Mesendoderm (in vitro differentiated cells): ENCODE data around the gene THBS4.

Experiments
- DNase-seq: peaks from one replicate; pipeline ENCODE4 v3.0.0; 2013
- H2AK5ac ChIP-seq: 2 replicates; pipeline ENCODE4 v1.6.1; 2013; ENCODE audit warnings: low read length, inconsistent platforms
- H2BK120ac ChIP-seq: 2 replicates; pipeline ENCODE4 v1.6.1; 2013; ENCODE audit warnings: low read depth, mild to moderate bottlenecking, low read length, moderate library complexity, mixed read lengths
- H2BK15ac ChIP-seq: replicated peaks from 2 replicates; pipeline ENCODE4 v1.6.1; 2013; ENCODE audit warnings: low read depth, mild to moderate bottlenecking, moderate library complexity
- H2BK5ac ChIP-seq: 2 replicates; pipeline ENCODE4 v1.6.1; 2013; ENCODE audit warnings: low read length, inconsistent platforms
- H3K18ac ChIP-seq: 2 replicates; pipeline ENCODE4 v1.6.1; 2013; ENCODE audit warnings: mild to moderate bottlenecking, low read length, mixed read lengths
- H3K23ac ChIP-seq: one replicate; pipeline ENCODE4 v1.6.1; 2013; ENCODE audit warnings: low read length
- H3K27ac ChIP-seq: 2 replicates; pipeline ENCODE4 v1.5.1; 2013; ENCODE audit warnings: low read depth, mild to moderate bottlenecking, inconsistent platforms, low read length, moderate library complexity
- H3K27me3 ChIP-seq: 2 replicates; pipeline ENCODE4 v1.6.1; 2013; ENCODE audit warnings: low read length, control low read depth, mild to moderate bottlenecking, inconsistent platforms; ENCODE audit not compliant: insufficient read depth, poor library complexity
- H3K36me3 ChIP-seq: 2 replicates; pipeline ENCODE4 v1.6.1; 2013; ENCODE audit warnings: low read length, inconsistent platforms; ENCODE audit not compliant: control insufficient read depth, insufficient read depth
- H3K4ac ChIP-seq: one replicate; pipeline ENCODE4 v1.6.1; 2013; ENCODE audit warnings: low read depth, mild to moderate bottlenecking, low read length, moderate library complexity
- H3K4me1 ChIP-seq: 2 replicates; pipeline ENCODE4 v1.6.1; 2013; ENCODE audit warnings: low read depth, low read length, inconsistent platforms; ENCODE audit not compliant: control insufficient read depth
- H3K4me2 ChIP-seq: 2 replicates; pipeline ENCODE4 v1.6.1; 2013; ENCODE audit warnings: low read length
- H3K4me3 ChIP-seq: 2 replicates; pipeline ENCODE4 v1.5.1; 2013; ENCODE audit warnings: mild to moderate bottlenecking, low read length
- H3K56ac ChIP-seq: one replicate; pipeline ENCODE4 v1.6.1; 2013; ENCODE audit warnings: low read length
- H3K79me1 ChIP-seq: 2 replicates; pipeline ENCODE4 v1.6.1; 2013; ENCODE audit warnings: low read length, inconsistent platforms
- H3K79me2 ChIP-seq: 2 replicates; pipeline ENCODE4 v1.6.1; 2013; ENCODE audit warnings: mild to moderate bottlenecking, low read length; ENCODE audit not compliant: control insufficient read depth, insufficient read depth
- H3K9ac ChIP-seq: 2 replicates; pipeline ENCODE4 v1.6.1; 2013; ENCODE audit warnings: low read length, inconsistent platforms
- H4K5ac ChIP-seq: one replicate; pipeline ENCODE4 v1.6.1; 2013; ENCODE audit warnings: low read length
- H4K8ac ChIP-seq: one replicate; pipeline ENCODE4 v1.6.1; 2013; ENCODE audit warnings: low read depth, mild to moderate bottlenecking, control low read depth, low read length, moderate library complexity
- WGBS: extraction: QIAGEN DNeasy Blood & Tissue Kit; methylation state at CpG from one replicate; pipeline ENCODE4 v1.1.7; 2013; ENCODE audit warnings: low lambda C conversion rate, missing lambda C conversion rate; ENCODE audit not compliant: insufficient coverage; ENCODE audit errors: extremely low coverage; 5-methylcytosine and 5-hydroxymethylcytosine counted together

The THBS4 gene

DNA sequence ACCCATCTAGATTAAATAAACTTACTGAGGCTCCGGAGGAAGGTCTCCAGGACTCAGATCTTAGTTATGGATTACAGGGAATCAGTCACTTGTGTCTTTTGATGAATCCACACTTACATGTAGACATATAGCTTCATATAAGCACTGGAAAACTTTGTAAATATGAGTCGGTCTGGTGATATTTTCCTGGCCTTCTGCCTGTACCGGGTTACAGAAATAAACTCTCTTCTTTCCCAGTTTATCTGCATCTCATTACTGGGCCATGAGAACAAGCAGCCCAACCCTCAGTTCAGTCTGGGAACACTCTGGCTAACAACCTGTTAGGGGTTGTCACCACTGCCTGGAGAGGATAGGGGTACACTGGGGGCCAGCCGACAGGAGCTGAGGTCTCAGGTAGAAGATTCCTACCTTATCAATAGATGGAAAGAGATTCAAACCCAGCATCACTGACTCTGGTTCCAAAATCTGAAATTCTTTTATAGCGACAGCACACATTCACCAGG lies 59.1 kb downstream of the THBS4 start:
- peak overlapping the region; percentile 27 for H2BK5ac ChIP-seq
- H4K8ac ChIP-seq: no peak overlapping the region
- H3K4me2 ChIP-seq: no peak overlapping the region
- no peak overlapping the region for H4K5ac ChIP-seq
- H3K9ac ChIP-seq: no peak overlapping the region
- H3K4me1 ChIP-seq: peaks cover 4% of the 10 kb centered on the region
- H3K79me1 ChIP-seq: no peaks in the 10 kb centered on the region
- H3K27ac ChIP-seq: peak overlapping the region; percentile 80
- no peak overlapping the region for H2BK15ac ChIP-seq
- peak overlapping the region; percentile 48 for H3K4ac ChIP-seq
- no peak overlapping the region for H3K4me3 ChIP-seq
- H3K27me3 ChIP-seq: no peaks in the 10 kb centered on the region
- WGBS: no CpG with 5 or more reads among the region's 5 CpGs
- H3K18ac ChIP-seq: peak overlapping the region; percentile 46
- peak; percentile 57 for DNase-seq
- no peak overlapping the region for H3K23ac ChIP-seq
- peak overlapping the region; percentile 44 for H3K56ac ChIP-seq
- no peaks in the 10 kb centered on the region for H3K79me2 ChIP-seq
- H2BK120ac ChIP-seq: peak overlapping the region; percentile 74
- H2AK5ac ChIP-seq: no peak overlapping the region
- no peaks in the 10 kb centered on the region for H3K36me3 ChIP-seq

- Histone ChIP-seq H3K56ac (peak overlapping the region; percentile 61), H3K27ac (peak overlapping the region; percentile 6), H4K5ac (no peak overlapping the region), H3K4me2 (no peak overlapping the region), H4K8ac (no peak overlapping the region), H3K79me2 (no peaks in the 10 kb centered on the region), H3K4me3 (no peak overlapping the region), H2BK15ac (no peak overlapping the region), H2BK120ac (peak overlapping the region; percentile 32), H3K9ac (no peak overlapping the region), H3K4me1 (peaks cover 4% of the 10 kb centered on the region), H3K18ac (peak overlapping the region; percentile 25), H3K36me3 (no peaks in the 10 kb centered on the region), H2AK5ac (peak overlapping the region; percentile 39), H2BK5ac (no peak overlapping the region), H3K79me1 (no peaks in the 10 kb centered on the region), H3K4ac (peak overlapping the region; percentile 82), H3K27me3 (no peaks in the 10 kb centered on the region), H3K23ac (no peak overlapping the region)
- DNase-seq: peak; percentile 62
- WGBS: no CpG with 5 or more reads among the region's 10 CpGs
Measured at GRCh38 chr5:80097451-80097850, 62.3 kb downstream of the THBS4 start.

- Histone ChIP-seq H3K79me2 (no peaks in the 10 kb centered on the region), H3K56ac (no peak overlapping the region), H2BK5ac (no peak overlapping the region), H3K9ac (no peak overlapping the region), H3K4me2 (no peak overlapping the region), H3K4ac (no peak overlapping the region), H3K23ac (no peak overlapping the region), H4K5ac (no peak overlapping the region), H3K79me1 (no peaks in the 10 kb centered on the region), H2AK5ac (no peak overlapping the region), H3K18ac (no peak overlapping the region), H2BK15ac (no peak overlapping the region), H3K27ac (no peak overlapping the region), H4K8ac (no peak overlapping the region), H3K27me3 (no peaks in the 10 kb centered on the region), H3K36me3 (no peaks in the 10 kb centered on the region), H3K4me1 (peaks cover 4% of the 10 kb centered on the region), H2BK120ac (no peak overlapping the region), H3K4me3 (no peak overlapping the region)
- DNase-seq: no peak
Measured at GRCh38 chr5:80101993-80102392, 66.8 kb downstream of the THBS4 start.

- Histone ChIP-seq H3K4me1 (no peaks in the 10 kb centered on the region), H3K56ac (no peak overlapping the region), H3K27ac (no peak overlapping the region), H3K9ac (no peak overlapping the region), H3K79me1 (no peaks in the 10 kb centered on the region), H3K36me3 (no peaks in the 10 kb centered on the region), H2BK5ac (no peak overlapping the region), H2BK15ac (no peak overlapping the region), H3K23ac (no peak overlapping the region), H3K79me2 (no peaks in the 10 kb centered on the region), H3K18ac (no peak overlapping the region), H3K4ac (no peak overlapping the region), H3K27me3 (no peaks in the 10 kb centered on the region), H3K4me3 (no peak overlapping the region), H2AK5ac (no peak overlapping the region), H2BK120ac (no peak overlapping the region), H3K4me2 (no peak overlapping the region), H4K8ac (no peak overlapping the region), H4K5ac (no peak overlapping the region)
- WGBS: no CpG with 5 or more reads among the region's 6 CpGs
- DNase-seq: no peak
Measured at GRCh38 chr5:80103371-80103770, 68.2 kb downstream of the THBS4 start.

GRCh38 chr5:80105698-80106439 lies 70.7 kb downstream of the THBS4 start:
- Histone ChIP-seq H2AK5ac (no peak overlapping the region), H3K4me3 (no peak overlapping the region), H4K8ac (no peak overlapping the region), H3K36me3 (no peaks in the 10 kb centered on the region), H2BK120ac (no peak overlapping the region), H3K79me1 (no peaks in the 10 kb centered on the region), H2BK5ac (no peak overlapping the region), H3K56ac (no peak overlapping the region), H3K27ac (no peak overlapping the region), H3K18ac (no peak overlapping the region), H2BK15ac (no peak overlapping the region), H3K23ac (no peak overlapping the region), H3K4me1 (peaks cover 8% of the 10 kb centered on the region), H3K27me3 (no peaks in the 10 kb centered on the region), H3K79me2 (no peaks in the 10 kb centered on the region), H3K4ac (no peak overlapping the region), H4K5ac (no peak overlapping the region), H3K9ac (no peak overlapping the region), H3K4me2 (no peak overlapping the region)
- DNase-seq: no peak
- no CpG with 5 or more reads among the region's 7 CpGs for WGBS

- H4K5ac ChIP-seq: no peak overlapping the region
- no peak overlapping the region for H2BK5ac ChIP-seq
- H2AK5ac ChIP-seq: no peak overlapping the region
- H3K56ac ChIP-seq: no peak overlapping the region
- H3K27ac ChIP-seq: no peak overlapping the region
- H3K36me3 ChIP-seq: no peaks in the 10 kb centered on the region
- H3K4me2 ChIP-seq: no peak overlapping the region
- DNase-seq: no peak
- H3K79me1 ChIP-seq: no peaks in the 10 kb centered on the region
- no peak overlapping the region for H3K4me3 ChIP-seq
- H3K18ac ChIP-seq: no peak overlapping the region
- no peak overlapping the region for H3K9ac ChIP-seq
- no peak overlapping the region for H2BK120ac ChIP-seq
- no peak overlapping the region for H4K8ac ChIP-seq
- H2BK15ac ChIP-seq: no peak overlapping the region
- H3K79me2 ChIP-seq: no peaks in the 10 kb centered on the region
- H3K27me3 ChIP-seq: no peaks in the 10 kb centered on the region
- WGBS: no CpG with 5 or more reads among the region's 5 CpGs
- no peak overlapping the region for H3K4ac ChIP-seq
- H3K4me1 ChIP-seq: peaks cover 8% of the 10 kb centered on the region
- H3K23ac ChIP-seq: no peak overlapping the region
Measured at GRCh38 chr5:80106916-80107315, 71.8 kb downstream of the THBS4 start.
